RWPE1 (cell line): ENCODE data around the gene NHLRC3.
"Not testable (repeated sequence)": the region's sequence is repeated elsewhere in the genome, so short reads cannot be mapped to it uniquely, and the experiment has no call there.

Experiments used
- CTCF ChIA-PET: fragments of 350-600 bp; sonication (Branson Sonifier 250); formaldehyde crosslinking; extraction: SDS; loops from one replicate; lab custom pipeline; 2021; lab: Yijun Ruan, JAX
- POLR2A ChIA-PET: fragments of 400-600 bp; formaldehyde crosslinking; extraction: SDS; loops from one replicate; lab custom pipeline; 2020; ENCODE audit warnings: antibody characterized with exemption; ENCODE audit not compliant: low non-redundant PET; lab: Yijun Ruan, JAX
- DNase-seq: peaks from one replicate; pipeline ENCODE4 v3.0.0; 2012; ENCODE audit warnings: low spot score
- H3K27ac ChIP-seq: fragments of 450-650 bp; 2 replicates; pipeline ENCODE4 v1.5.1; 2017
- CTCF ChIP-seq: fragments of 450-650 bp; conservative IDR thresholded peaks from 2 replicates; pipeline ENCODE4 v1.5.1; 2017; ENCODE audit warnings: low read depth, mild to moderate bottlenecking

NHLRC3 gene

GRCh38 chr13:39058040-39058439 lies 19.8 kb downstream of the NHLRC3 start:
- no peak overlapping the region for H3K27ac ChIP-seq
- DNase-seq = no peak
- CTCF ChIA-PET = no interaction called here
- TF ChIP-seq CTCF = no peak
- POLR2A ChIA-PET = no interaction called here

DNA sequence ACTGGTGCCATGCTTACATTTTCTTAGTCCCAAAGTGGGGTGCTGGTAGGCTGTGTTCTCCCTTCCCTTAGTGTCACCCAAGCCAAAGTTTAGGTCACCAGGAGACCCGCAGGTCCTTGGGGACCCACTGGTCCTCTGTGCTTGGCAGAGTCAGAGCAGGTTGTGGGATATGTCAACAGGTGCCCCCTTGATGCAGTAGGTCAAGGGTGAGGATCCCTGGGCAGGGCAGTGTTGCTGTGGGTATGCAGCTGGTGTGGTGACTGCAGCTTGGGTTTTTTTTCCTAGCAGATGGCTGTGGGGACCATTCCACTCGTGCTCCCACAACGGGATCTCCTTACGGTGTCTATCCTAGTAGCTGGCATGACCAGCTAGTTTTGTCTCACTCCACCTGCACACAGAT lies 23.7 kb downstream of the NHLRC3 start:
- TF ChIP-seq CTCF = no peak
- no peak for DNase-seq
- CTCF ChIA-PET = interaction anchor here (0.6 kb wide), 1 partner anchor 744 kb away, joined by 3 read pairs; no protein-coding TSS in a partner anchor
- H3K27ac ChIP-seq = no peak overlapping the region
- POLR2A ChIA-PET = no interaction called here

DNA sequence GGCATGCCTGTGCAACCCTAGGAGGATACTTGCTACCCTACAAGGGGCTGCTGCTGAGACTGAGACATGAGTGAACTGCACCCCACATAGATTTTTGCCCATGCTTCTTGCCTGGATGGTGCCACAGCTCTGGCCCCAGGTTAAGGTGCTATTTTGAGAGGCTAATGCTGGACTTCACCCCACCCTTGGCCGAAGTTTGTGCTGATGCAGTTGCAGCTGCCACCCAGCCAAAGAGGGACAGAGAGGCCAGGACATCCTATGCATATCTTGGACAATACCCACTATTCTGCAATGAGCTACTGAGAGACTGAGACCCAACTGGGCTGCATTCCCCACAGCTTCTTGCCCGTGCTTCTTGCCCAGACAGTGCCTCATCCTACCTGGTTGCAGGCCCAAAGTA lies 34.6 kb downstream of the NHLRC3 start:
- no peak for DNase-seq
- ChIA-PET POLR2A (no interaction called here), CTCF (interaction anchor here (0.5 to 1.1 kb wide), 2 partner anchors 21 to 385 kb away, joined by 3 read pairs; no protein-coding TSS in a partner anchor)
- no peak overlapping the region for H3K27ac ChIP-seq
- no peak for TF ChIP-seq CTCF

DNA sequence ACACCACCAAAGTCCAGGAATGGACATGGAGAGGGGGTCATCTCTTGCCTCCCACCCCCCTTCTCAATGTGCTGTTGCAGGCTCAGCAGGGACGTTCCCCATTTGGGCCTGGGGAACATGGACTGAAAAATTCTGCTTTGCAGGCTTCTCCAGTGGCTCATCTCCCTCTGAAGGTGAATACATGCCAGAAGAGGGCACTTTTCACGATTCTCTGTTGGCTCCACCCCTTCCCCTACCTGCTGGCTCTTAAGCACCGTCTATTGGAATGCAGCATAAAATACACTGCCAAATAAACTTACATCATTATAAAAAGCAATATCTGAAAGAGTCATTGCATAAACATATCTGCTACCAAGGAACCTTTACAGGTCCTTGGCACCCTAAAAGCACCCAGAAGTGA lies 35.7 kb downstream of the NHLRC3 start:
- no peak overlapping the region for H3K27ac ChIP-seq
- no peak for DNase-seq
- CTCF ChIA-PET = no interaction called here
- no peak for TF ChIP-seq CTCF
- POLR2A ChIA-PET = no interaction called here

GRCh38 chr13:39086251-39086945 lies 48.1 kb downstream of the NHLRC3 start:
- CTCF ChIA-PET, DNase-seq, POLR2A ChIA-PET, H3K27ac ChIP-seq: not testable (repeated sequence)

DNA sequence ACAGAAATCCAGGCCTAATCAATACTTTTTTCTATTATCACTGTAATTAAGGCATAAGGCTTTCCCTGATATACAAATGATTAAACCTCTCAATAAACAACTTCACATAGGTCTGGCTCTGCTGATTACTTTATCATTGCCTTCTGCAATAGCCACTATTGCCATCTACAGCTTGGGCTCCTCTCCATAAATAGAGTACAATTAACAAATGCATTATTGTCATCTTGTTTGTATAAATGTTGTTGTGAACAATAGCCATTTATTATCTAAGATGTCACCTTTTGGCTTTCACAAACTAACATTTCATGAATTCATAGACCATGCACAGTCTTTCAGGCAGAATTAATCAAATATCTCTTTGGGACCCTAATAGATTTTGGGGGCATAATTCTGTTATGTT lies 53.3 kb downstream of the NHLRC3 start:
- DNase-seq = no peak
- ChIA-PET CTCF (no interaction called here), POLR2A (no interaction called here)
- no peak for TF ChIP-seq CTCF
- H3K27ac ChIP-seq = no peak overlapping the region

DNA sequence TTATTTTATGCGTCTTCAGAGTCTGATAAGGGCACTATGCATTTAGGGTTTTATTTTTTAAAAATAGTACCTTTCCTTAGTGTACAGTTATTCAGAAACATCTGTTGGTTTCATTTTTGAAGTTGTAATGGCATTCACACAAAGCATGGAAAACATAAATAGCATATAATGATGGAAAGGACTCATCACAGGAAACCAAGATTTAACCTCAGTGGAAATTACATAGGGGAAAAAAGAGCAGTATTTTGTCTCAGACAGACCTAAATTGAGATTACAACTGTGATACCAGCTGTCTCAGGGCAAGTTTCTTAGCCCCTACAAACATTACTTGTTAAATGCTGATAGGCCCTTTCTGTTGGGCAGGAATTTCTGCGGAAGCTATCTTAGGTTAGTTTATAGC lies 57.2 kb downstream of the NHLRC3 start:
- no peak overlapping the region for H3K27ac ChIP-seq
- DNase-seq = no peak
- TF ChIP-seq CTCF = no peak
- ChIA-PET POLR2A (no interaction called here), CTCF (interaction anchor here (0.6 to 1.0 kb wide), 2 partner anchors 45 to 49 kb away, joined by 3 to 7 read pairs; no protein-coding TSS in a partner anchor)
